GM12891 (cell line): ENCODE measurements around the gene ELFN2.

Experiments
- PAX5 ChIP-seq: IDR thresholded peaks from 2 replicates; pipeline ENCODE4 v1.6.1; 2011; ENCODE audit warnings: low read length, moderate library complexity, mild to moderate bottlenecking; ENCODE audit not compliant: insufficient read depth, severe bottlenecking
- POLR2A ChIP-seq: IDR thresholded peaks from 2 replicates; pipeline ENCODE4 v1.6.1; 2011; ENCODE audit warnings: low read depth, low read length, control low read depth
- POLR2AphosphoS5 ChIP-seq: IDR thresholded peaks from 2 replicates; pipeline ENCODE4 v1.6.1; 2011; ENCODE audit warnings: low read depth, low read length, control low read depth
- SPI1 ChIP-seq: IDR thresholded peaks from 2 replicates; pipeline ENCODE4 v1.6.1; 2011; ENCODE audit warnings: low read depth, low read length, control low read depth
- TAF1 ChIP-seq: IDR thresholded peaks from 2 replicates; pipeline ENCODE4 v1.6.1; 2011; ENCODE audit warnings: low read depth, low read length, control low read depth

DNA sequence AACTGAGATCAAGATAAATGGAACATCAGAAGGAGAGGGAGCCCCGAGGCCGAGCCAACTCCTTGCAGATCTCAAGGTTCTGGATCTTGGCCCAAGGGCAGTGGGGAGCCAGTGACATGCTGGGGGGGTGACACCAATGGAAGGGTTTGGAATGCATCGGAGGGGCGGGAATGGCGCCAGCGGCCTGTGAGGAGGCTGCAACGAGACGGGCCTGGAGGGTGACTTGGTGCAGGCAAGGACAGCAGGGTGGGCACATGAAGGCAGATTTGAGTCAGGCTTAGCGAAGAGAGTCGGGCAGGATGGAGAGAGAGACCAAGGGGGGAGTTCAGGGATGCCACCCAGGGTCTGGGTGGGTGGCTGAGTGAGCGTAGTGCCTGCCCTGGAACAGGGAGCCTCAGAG is 23.2 kb downstream of the ELFN2 start:
- no peak for TF ChIP-seq POLR2A
- no peak for TF ChIP-seq POLR2AphosphoS5
- TF ChIP-seq TAF1, result no peak
- no peak for TF ChIP-seq PAX5
- no peak for TF ChIP-seq SPI1
